ENCODE measurements around the gene MT1B.

DNA sequence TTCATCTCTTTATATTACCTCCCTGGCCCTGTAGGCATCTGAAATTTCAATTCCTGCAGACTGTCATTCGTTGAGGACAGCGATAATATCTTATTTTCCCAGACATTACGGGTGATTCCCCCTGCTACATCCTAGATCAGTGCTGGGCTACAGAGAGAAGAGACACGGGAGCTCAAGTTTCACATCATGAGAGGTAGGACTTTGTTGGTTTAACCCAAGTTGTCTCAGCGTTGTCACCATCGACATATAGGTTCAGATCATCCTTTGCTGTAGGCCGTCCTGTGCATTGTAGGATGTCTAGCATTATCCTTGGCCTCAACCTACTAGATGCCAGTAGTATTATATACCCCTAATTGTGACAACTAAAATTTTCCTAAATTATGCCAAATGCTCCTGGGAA is 49.8 kb downstream of the MT1B start:
- TF ChIP-seq, protein P1, sequence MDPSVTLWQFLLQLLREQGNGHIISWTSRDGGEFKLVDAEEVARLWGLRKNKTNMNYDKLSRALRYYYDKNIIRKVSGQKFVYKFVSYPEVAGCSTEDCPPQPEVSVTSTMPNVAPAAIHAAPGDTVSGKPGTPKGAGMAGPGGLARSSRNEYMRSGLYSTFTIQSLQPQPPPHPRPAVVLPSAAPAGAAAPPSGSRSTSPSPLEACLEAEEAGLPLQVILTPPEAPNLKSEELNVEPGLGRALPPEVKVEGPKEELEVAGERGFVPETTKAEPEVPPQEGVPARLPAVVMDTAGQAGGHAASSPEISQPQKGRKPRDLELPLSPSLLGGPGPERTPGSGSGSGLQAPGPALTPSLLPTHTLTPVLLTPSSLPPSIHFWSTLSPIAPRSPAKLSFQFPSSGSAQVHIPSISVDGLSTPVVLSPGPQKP (IDR thresholded peaks at IDR 0.05; ENCODE audit: borderline replicate concordance, low read depth, low read length), result no peak
- TF ChIP-seq CHD1 (IDR thresholded peaks at IDR 0.05; ENCODE audit: low read depth, low read length) (no peak), POLR2A (IDR thresholded peaks at IDR 0.05; ENCODE audit: low read depth, low read length) (no peak)
- TF ChIP-seq, protein P2, sequence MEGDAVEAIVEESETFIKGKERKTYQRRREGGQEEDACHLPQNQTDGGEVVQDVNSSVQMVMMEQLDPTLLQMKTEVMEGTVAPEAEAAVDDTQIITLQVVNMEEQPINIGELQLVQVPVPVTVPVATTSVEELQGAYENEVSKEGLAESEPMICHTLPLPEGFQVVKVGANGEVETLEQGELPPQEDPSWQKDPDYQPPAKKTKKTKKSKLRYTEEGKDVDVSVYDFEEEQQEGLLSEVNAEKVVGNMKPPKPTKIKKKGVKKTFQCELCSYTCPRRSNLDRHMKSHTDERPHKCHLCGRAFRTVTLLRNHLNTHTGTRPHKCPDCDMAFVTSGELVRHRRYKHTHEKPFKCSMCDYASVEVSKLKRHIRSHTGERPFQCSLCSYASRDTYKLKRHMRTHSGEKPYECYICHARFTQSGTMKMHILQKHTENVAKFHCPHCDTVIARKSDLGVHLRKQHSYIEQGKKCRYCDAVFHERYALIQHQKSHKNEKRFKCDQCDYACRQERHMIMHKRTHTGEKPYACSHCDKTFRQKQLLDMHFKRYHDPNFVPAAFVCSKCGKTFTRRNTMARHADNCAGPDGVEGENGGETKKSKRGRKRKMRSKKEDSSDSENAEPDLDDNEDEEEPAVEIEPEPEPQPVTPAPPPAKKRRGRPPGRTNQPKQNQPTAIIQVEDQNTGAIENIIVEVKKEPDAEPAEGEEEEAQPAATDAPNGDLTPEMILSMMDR (conservative IDR thresholded peaks at IDR 0.05; ENCODE audit: low read depth, low read length), result no peak

Data from IMR-90 (cell line).